HEK293 (cell line): ENCODE data around the gene ZNF514.

Experiments
- CTCF ChIP-seq: fragments of 450-650 bp; formaldehyde crosslinking; IDR thresholded peaks from 2 replicates; pipeline ENCODE4 v1.5.1; 2016; ENCODE audit warnings: missing biosample characterization, missing genetic modification characterization
- TRIM28 ChIP-seq: IDR thresholded peaks from 2 replicates; pipeline ENCODE4 v1.6.1; 2011; ENCODE audit warnings: low read length, control low read depth, borderline replicate concordance
- ZNF174 ChIP-seq: fragments of 450-650 bp; formaldehyde crosslinking; IDR thresholded peaks from 2 replicates; pipeline ENCODE4 v1.5.0; 2017; ENCODE audit warnings: missing biosample characterization, mild to moderate bottlenecking, missing genetic modification characterization
- ZNF274 ChIP-seq, 2 experiments: fragments of 200-500 bp in 1 of 2; fragments of 450-650 bp in 1 of 2; sonication (Bioruptor generic) in 1 of 2; formaldehyde crosslinking in 1 of 2; IDR thresholded peaks; 2 replicates each; pipeline versions ENCODE4 v1.5.1 to v1.6.1; 2014 to 2016; ENCODE audit warnings: borderline replicate concordance in 1 of 2, inconsistent platforms in 1 of 2, low read length in 1 of 2, missing biosample characterization in 1 of 2, missing genetic modification characterization in 1 of 2
- ZNF670 ChIP-seq: fragments of 450-650 bp; formaldehyde crosslinking; IDR thresholded peaks from 2 replicates; pipeline ENCODE4 v1.5.1; 2016; ENCODE audit warnings: missing biosample characterization, missing genetic modification characterization, low read depth

- no peak for TF ChIP-seq TRIM28
- peak; percentile 75 for TF ChIP-seq CTCF (tag by site-specific recombination)
- no peak for TF ChIP-seq ZNF274 (IDR thresholded peaks at IDR 0.05; ENCODE audit: low read length)
- no peak for TF ChIP-seq ZNF274 (tag by site-specific recombination; IDR thresholded peaks at IDR 0.05; ENCODE audit: borderline replicate concordance)
- no peak for TF ChIP-seq ZNF670 (tag by site-specific recombination)
- TF ChIP-seq ZNF174 (tag by site-specific recombination): no peak
Measured at GRCh38 chr2:95121407-95122196, 38.0 kb downstream of the ZNF514 start, which contains the start of gene MRPS5.
